Measurements from ENCODE around the gene CFAP58. TPM values are rescaled to one million over a fixed set of nuclear protein-coding genes. Genes with fewer than 3 reads are reported as not detected.

CFAP58 gene
- total RNA-seq, 6 experiments from 2014 or later = 0.10 to 2.9 (median 0.15) TPM; not detected in 2

- H3K4me3 ChIP-seq = no peak overlapping the region
- no peaks in the 10 kb centered on the region for H3K27me3 ChIP-seq
- DNase-seq (no peak), ATAC-seq (no peak)
- H3K36me3 ChIP-seq = no peaks in the 10 kb centered on the region
- TF ChIP-seq POLR2A (IDR thresholded peaks at IDR 0.05) (no peak), CTCF (IDR thresholded peaks at IDR 0.05) (no peak)
- no peaks in the 10 kb centered on the region for H3K9me3 ChIP-seq
- intact Hi-C loops (cut with DNase I) = loop anchor here (5.0 kb wide), 1 partner anchor 38 kb away; no protein-coding TSS in a partner anchor
- no peak overlapping the region for H3K27ac ChIP-seq
- H3K4me1 ChIP-seq = peaks cover 0 to 13% (median 6%) of the 10 kb centered on the region in 4 donors
Measured at GRCh38 chr10:104345515-104345914, 8.1 kb upstream of the CFAP58 start.

- ATAC-seq (no peak), DNase-seq (no peak)
- WGBS (ENCODE audit: insufficient coverage, low coverage, low lambda C conversion rate, missing lambda C conversion rate) = 63% methylated on average over 3 of the region's 4 CpGs
- H3K9me3 ChIP-seq = no peaks in the 10 kb centered on the region
- no peak overlapping the region for H3K27ac ChIP-seq
- H3K36me3 ChIP-seq = no peaks in the 10 kb centered on the region
- intact Hi-C loops (cut with DNase I) = loop anchor here (5.0 kb wide), 1 partner anchor 39 kb away; no protein-coding TSS in a partner anchor
- H3K4me1 ChIP-seq = peaks cover 0 to 13% (median 6%) of the 10 kb centered on the region in 4 donors
- no peak overlapping the region for H3K4me3 ChIP-seq
- TF ChIP-seq POLR2A (IDR thresholded peaks at IDR 0.05) = no peak
- no peak for TF ChIP-seq CTCF (IDR thresholded peaks at IDR 0.05)
- no peaks in the 10 kb centered on the region for H3K27me3 ChIP-seq
Measured at GRCh38 chr10:104345941-104346340, 7.7 kb upstream of the CFAP58 start.

- intact Hi-C loops (cut with DNase I) = loop anchor here (5.0 kb wide), 1 partner anchor 40 kb away; no protein-coding TSS in a partner anchor
Measured at GRCh38 chr10:104347295-104348045, 6.2 kb upstream of the CFAP58 start.

GRCh38 chr10:104348601-104349000, 5.0 kb upstream of the CFAP58 start:
- Histone ChIP-seq H3K9me3 (no peaks in the 10 kb centered on the region), H3K4me3 (no peak overlapping the region), H3K36me3 (no peaks in the 10 kb centered on the region), H3K27ac (peak overlapping the region in 2 of 3 donors; percentile 66 to 74), H3K27me3 (no peaks in the 10 kb centered on the region), H3K4me1 (peaks cover 0 to 13% (median 6%) of the 10 kb centered on the region in 4 donors)
- no peak for ATAC-seq
- no peak for TF ChIP-seq CTCF (IDR thresholded peaks at IDR 0.05)
- TF ChIP-seq POLR2A (IDR thresholded peaks at IDR 0.05) = no peak
- intact Hi-C loops (cut with DNase I) = loop anchor here (5.0 kb wide), 1 partner anchor 41 kb away; no protein-coding TSS in a partner anchor
- 78% methylated on average over 2 of the region's 2 CpGs for WGBS (ENCODE audit: insufficient coverage, low coverage, low lambda C conversion rate, missing lambda C conversion rate)
- DNase-seq = no peak

More at GRCh38 chr10:104347295-104348045, 6.2 kb upstream of the CFAP58 start:
- Histone ChIP-seq H3K27ac (no peak overlapping the region), H3K4me1 (peaks cover 0 to 13% (median 6%) of the 10 kb centered on the region in 4 donors), H3K36me3 (no peaks in the 10 kb centered on the region), H3K27me3 (no peaks in the 10 kb centered on the region), H3K9me3 (no peaks in the 10 kb centered on the region), H3K4me3 (no peak overlapping the region)
- TF ChIP-seq POLR2A (IDR thresholded peaks at IDR 0.05) (no peak), CTCF (IDR thresholded peaks at IDR 0.05) (no peak)
- ATAC-seq = no peak
- DNase-seq = no peak
- 75% methylated on average over 4 of the region's 4 CpGs for WGBS (ENCODE audit: insufficient coverage, low coverage, low lambda C conversion rate, missing lambda C conversion rate)
